Neuron (in vitro differentiated cells): ENCODE data around the gene CD38.

ENCODE experiments used
- H2AFZ ChIP-seq: one replicate; pipeline ENCODE4 v1.6.1; 2013; ENCODE audit warnings: low read depth, mild to moderate bottlenecking, inconsistent platforms, low read length, moderate library complexity
- H3K27me3 ChIP-seq: one replicate; pipeline ENCODE4 v1.6.1; 2013; ENCODE audit warnings: low read length; ENCODE audit not compliant: insufficient read depth
- H3K36me3 ChIP-seq: one replicate; pipeline ENCODE4 v1.6.1; 2013; ENCODE audit warnings: low read length; ENCODE audit not compliant: insufficient read depth
- H3K4me1 ChIP-seq: one replicate; pipeline ENCODE4 v1.6.1; 2013; ENCODE audit warnings: low read length; ENCODE audit not compliant: insufficient read depth
- H3K4me3 ChIP-seq: 2 replicates; pipeline ENCODE4 v1.5.1; 2013; ENCODE audit warnings: mild to moderate bottlenecking, low read length, moderate library complexity
- H3K9me3 ChIP-seq: one replicate; pipeline ENCODE4 v1.6.1; 2013; ENCODE audit warnings: low read length

The CD38 gene

DNA sequence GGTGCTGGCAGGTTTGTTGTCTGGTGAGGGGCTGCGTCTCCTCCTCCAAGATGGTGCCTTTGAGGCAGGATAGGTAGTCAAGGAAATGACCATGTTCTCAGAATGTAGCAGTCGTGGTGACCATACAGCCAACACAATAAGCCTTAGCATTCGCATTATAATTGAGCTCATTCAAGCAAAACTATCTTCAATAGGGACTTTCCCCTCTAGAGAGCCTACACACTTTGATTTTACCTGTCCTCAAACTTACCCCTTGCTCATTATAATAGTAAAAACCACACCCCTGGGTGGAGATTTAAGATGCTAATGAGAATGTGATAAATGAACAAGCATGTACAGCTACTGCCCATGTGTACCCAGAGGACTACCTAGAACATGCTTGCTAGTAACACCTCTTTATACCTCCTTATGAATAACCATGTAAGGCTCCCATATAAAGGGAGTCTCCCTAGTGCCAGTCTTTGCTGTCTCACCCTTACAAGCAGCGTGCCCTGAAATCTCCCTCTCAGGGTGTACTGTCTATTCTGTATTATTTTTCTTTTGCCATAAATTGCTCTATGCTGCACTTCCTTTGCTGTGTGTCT is 112.2 kb downstream of the CD38 start:
- Histone ChIP-seq H3K27me3 (peaks cover 3% of the 10 kb centered on the region), H3K36me3 (no peaks in the 10 kb centered on the region), H3K9me3 (no peaks in the 10 kb centered on the region), H3K4me3 (no peak overlapping the region), H3K4me1 (no peaks in the 10 kb centered on the region), H2AFZ (no peak overlapping the region)

DNA sequence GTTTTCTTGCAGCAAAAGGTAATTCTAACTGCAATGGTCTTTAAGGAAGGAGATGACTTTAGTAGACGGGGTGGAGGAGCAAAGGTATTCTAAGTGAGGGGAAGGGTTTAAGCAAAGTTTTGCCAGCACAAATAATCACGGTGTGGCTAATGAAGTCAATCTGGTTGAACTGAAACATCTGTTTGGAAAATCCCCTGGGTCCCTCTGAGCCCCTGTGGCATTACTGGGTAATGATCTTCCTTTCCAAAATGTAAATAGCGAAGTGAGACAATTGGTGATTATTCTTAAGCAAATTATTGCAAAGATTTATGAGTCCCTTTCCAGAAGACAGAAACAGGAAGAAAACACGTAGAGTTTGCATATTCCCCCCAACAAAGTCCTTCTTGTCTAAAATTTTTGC is 113.2 kb downstream of the CD38 start:
- Histone ChIP-seq H3K9me3 (no peaks in the 10 kb centered on the region), H2AFZ (no peak overlapping the region), H3K36me3 (no peaks in the 10 kb centered on the region), H3K4me1 (no peaks in the 10 kb centered on the region), H3K27me3 (peaks cover 3% of the 10 kb centered on the region), H3K4me3 (no peak overlapping the region)

GRCh38 chr4:15893962-15894361 is 115.8 kb downstream of the CD38 start:
- Histone ChIP-seq H2AFZ (no peak overlapping the region), H3K4me3 (no peak overlapping the region), H3K4me1 (no peaks in the 10 kb centered on the region), H3K36me3 (no peaks in the 10 kb centered on the region), H3K9me3 (no peaks in the 10 kb centered on the region), H3K27me3 (peaks cover 3% of the 10 kb centered on the region)

DNA sequence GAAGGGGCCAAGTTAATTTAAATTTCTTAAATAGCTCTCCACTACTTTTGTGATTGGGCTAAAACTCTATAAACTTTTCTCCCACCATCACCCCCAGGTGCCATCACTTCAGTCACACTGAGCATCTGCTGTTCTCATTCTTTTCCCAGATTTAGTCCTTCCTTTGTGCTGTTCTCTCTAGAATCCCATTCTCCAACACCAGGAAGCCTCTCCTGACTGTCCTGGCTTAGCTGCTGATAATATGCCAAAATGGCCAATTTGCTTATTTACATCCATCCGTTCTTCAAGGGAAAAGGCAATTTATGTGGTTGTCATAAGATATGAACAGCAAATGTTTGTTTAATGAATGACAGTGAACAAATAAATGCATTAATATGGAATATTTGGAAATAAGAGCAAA is 116.3 kb downstream of the CD38 start:
- H3K9me3 ChIP-seq = no peaks in the 10 kb centered on the region
- H2AFZ ChIP-seq = no peak overlapping the region
- peaks cover 3% of the 10 kb centered on the region for H3K27me3 ChIP-seq
- H3K4me3 ChIP-seq = no peak overlapping the region
- no peaks in the 10 kb centered on the region for H3K4me1 ChIP-seq
- H3K36me3 ChIP-seq = no peaks in the 10 kb centered on the region

- H3K4me3 ChIP-seq = no peak overlapping the region
These were observed 117.1 kb downstream of the CD38 start for GRCh38 chr4:15894921-15895916.

GRCh38 chr4:15897577-15897976 is 119.4 kb downstream of the CD38 start:
- Histone ChIP-seq H3K36me3 (no peaks in the 10 kb centered on the region), H3K4me1 (no peaks in the 10 kb centered on the region), H3K27me3 (no peaks in the 10 kb centered on the region), H3K4me3 (no peak overlapping the region), H3K9me3 (no peaks in the 10 kb centered on the region), H2AFZ (no peak overlapping the region)

More at GRCh38 chr4:15894921-15895916, 117.1 kb downstream of the CD38 start:
- Histone ChIP-seq H3K9me3 (no peaks in the 10 kb centered on the region), H3K4me1 (no peaks in the 10 kb centered on the region), H2AFZ (no peak overlapping the region), H3K27me3 (peaks cover 3% of the 10 kb centered on the region), H3K36me3 (no peaks in the 10 kb centered on the region)

DNA sequence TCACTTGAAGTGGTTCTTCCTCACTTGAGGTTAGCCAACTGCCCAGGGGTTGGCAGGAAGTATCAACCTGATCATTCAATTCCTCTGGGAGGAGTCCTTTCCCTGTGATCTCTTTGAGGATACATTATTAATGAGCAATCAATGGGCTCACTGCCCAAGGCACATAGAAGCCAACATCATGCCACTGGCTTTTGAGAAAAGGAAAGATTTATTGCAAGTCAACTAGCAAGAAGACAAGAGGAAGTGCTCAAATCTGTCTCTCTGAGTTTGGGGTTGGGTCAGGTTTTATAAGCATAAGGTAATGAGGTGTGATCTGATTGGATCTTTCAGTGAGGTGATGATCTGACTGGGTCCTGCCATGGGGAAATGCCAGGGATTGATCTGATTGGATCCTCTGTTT is 120.8 kb downstream of the CD38 start:
- no peaks in the 10 kb centered on the region for H3K9me3 ChIP-seq
- H3K4me3 ChIP-seq = no peak overlapping the region
- no peaks in the 10 kb centered on the region for H3K27me3 ChIP-seq
- H3K36me3 ChIP-seq = no peaks in the 10 kb centered on the region
- no peaks in the 10 kb centered on the region for H3K4me1 ChIP-seq
- H2AFZ ChIP-seq = no peak overlapping the region

GRCh38 chr4:15899511-15899910 is 121.4 kb downstream of the CD38 start:
- Histone ChIP-seq H3K36me3 (no peaks in the 10 kb centered on the region), H3K4me1 (no peaks in the 10 kb centered on the region), H3K9me3 (no peaks in the 10 kb centered on the region), H3K4me3 (no peak overlapping the region), H3K27me3 (no peaks in the 10 kb centered on the region), H2AFZ (no peak overlapping the region)

- Histone ChIP-seq H3K27me3 (no peaks in the 10 kb centered on the region), H3K9me3 (no peaks in the 10 kb centered on the region), H3K4me3 (no peak overlapping the region), H2AFZ (no peak overlapping the region), H3K4me1 (no peaks in the 10 kb centered on the region), H3K36me3 (no peaks in the 10 kb centered on the region)
These were observed 122.9 kb downstream of the CD38 start for GRCh38 chr4:15901007-15901406.

DNA sequence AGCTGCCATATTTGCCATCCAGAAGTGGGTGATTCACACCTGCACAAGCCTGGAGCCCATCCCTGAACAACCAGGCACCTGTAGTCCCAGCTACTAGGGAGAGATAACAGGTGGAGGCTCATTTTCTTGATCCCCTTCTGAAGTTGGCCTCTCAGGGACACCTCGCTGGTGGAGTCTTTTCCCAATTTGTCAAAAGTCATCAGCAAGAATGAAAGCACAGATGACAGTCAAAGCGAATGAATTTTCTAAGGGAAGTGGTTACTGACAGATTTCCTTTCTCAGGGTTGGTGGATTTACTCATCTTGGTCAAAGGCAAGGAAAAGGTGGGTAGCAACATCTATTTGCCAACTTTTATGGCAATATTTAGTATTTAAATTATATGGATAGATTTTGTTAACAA is 123.9 kb downstream of the CD38 start:
- Histone ChIP-seq H3K36me3 (no peaks in the 10 kb centered on the region), H3K4me3 (no peak overlapping the region)

GRCh38 chr4:15902746-15903145 is 124.6 kb downstream of the CD38 start:
- Histone ChIP-seq H2AFZ (no peak overlapping the region), H3K36me3 (no peaks in the 10 kb centered on the region), H3K27me3 (no peaks in the 10 kb centered on the region), H3K4me1 (no peaks in the 10 kb centered on the region), H3K9me3 (no peaks in the 10 kb centered on the region), H3K4me3 (no peak overlapping the region)

More for the DNA sequence above, 123.9 kb downstream of the CD38 start:
- Histone ChIP-seq H3K4me1 (no peaks in the 10 kb centered on the region), H2AFZ (no peak overlapping the region), H3K27me3 (no peaks in the 10 kb centered on the region), H3K9me3 (no peaks in the 10 kb centered on the region)
